CD14-positive monocyte (primary cell): ENCODE results near the gene CYP4F8. TPM values are rescaled to one million over a fixed set of nuclear protein-coding genes. Genes with fewer than 3 reads are reported as not detected.

Experiments
- DNase-seq, 3 donors: peaks; one replicate each; pipeline ENCODE4 v3.0.0-alpha.2; 2011 to 2022
- H2AFZ ChIP-seq: 2 replicates; pipeline ENCODE4 v1.6.0; 2012; ENCODE audit warnings: mild to moderate bottlenecking, low read depth, low read length, inconsistent platforms; ENCODE audit not compliant: insufficient read depth, poor library complexity, severe bottlenecking
- H3K27ac ChIP-seq, 2 donors: 1 replicate in 1 of 2; 2 replicates in 1 of 2; pipeline ENCODE4 v1.5.1; 2012 to 2013; ENCODE audit warnings: low read length in 2 of 2, control low read depth in 1 of 2, inconsistent platforms in 1 of 2, low read depth in 1 of 2, mild to moderate bottlenecking in 1 of 2
- H3K27me3 ChIP-seq, 2 donors: one replicate each; pipeline versions ENCODE4 v1.6.0 to v1.6.1; 2011 to 2013; ENCODE audit warnings: low read length in 2 of 2; ENCODE audit not compliant: control insufficient read depth in 2 of 2, insufficient read depth in 2 of 2
- H3K36me3 ChIP-seq, 2 donors: replicated peaks in 1 of 2; 1 replicate in 1 of 2; 2 replicates in 1 of 2; pipeline versions ENCODE4 v1.5.1 to v1.6.1; 2012 to 2013; ENCODE audit warnings: low read length in 2 of 2, control low read depth in 1 of 2, inconsistent platforms in 1 of 2, mild to moderate bottlenecking in 1 of 2; ENCODE audit not compliant: insufficient read depth in 2 of 2, control insufficient read depth in 1 of 2
- H3K4me1 ChIP-seq, 2 donors: 1 replicate in 1 of 2; 2 replicates in 1 of 2; pipeline versions ENCODE4 v1.5.1 to v1.6.1; 2012 to 2013; ENCODE audit warnings: low read length in 2 of 2, control low read depth in 1 of 2, inconsistent platforms in 1 of 2, mild to moderate bottlenecking in 1 of 2, moderate library complexity in 1 of 2; ENCODE audit not compliant: insufficient read depth in 2 of 2, control insufficient read depth in 1 of 2
- H3K4me2 ChIP-seq: replicated peaks from 2 replicates; pipeline ENCODE3; 2012; ENCODE audit warnings: low read length, moderate library complexity, mild to moderate bottlenecking; ENCODE audit not compliant: poor library complexity, severe bottlenecking; ENCODE audit errors: extremely low read depth
- H3K4me3 ChIP-seq, 3 experiments: fragments of 200-600 bp in 1 of 3; sonication (generic) in 1 of 3; replicated peaks in 1 of 3; 1 replicate in 2 of 3; 2 replicates in 1 of 3; pipeline ENCODE4 v1.5.1; 2011 to 2013; ENCODE audit warnings: low read length in 3 of 3, mild to moderate bottlenecking in 3 of 3, control low read depth in 2 of 3, low read depth in 2 of 3, inconsistent platforms in 1 of 3, moderate library complexity in 1 of 3
- H3K79me2 ChIP-seq: 2 replicates; pipeline ENCODE4 v1.6.0; 2012; ENCODE audit warnings: mild to moderate bottlenecking, control low read depth, inconsistent platforms, low read length, moderate library complexity; ENCODE audit not compliant: insufficient read depth
- H3K9ac ChIP-seq: 2 replicates; pipeline ENCODE4 v1.6.0; 2017; ENCODE audit warnings: low read length, mild to moderate bottlenecking; ENCODE audit not compliant: insufficient read depth, poor library complexity, severe bottlenecking
- H3K9me3 ChIP-seq, 2 donors: replicated peaks in 1 of 2; 1 replicate in 1 of 2; 2 replicates in 1 of 2; pipeline versions ENCODE4 v1.5.1 to v1.6.1; 2012 to 2013; ENCODE audit warnings: low read length in 2 of 2, control low read depth in 1 of 2; ENCODE audit not compliant: control insufficient read depth in 1 of 2, insufficient read depth in 1 of 2
- H4K20me1 ChIP-seq: 2 replicates; pipeline ENCODE4 v1.6.0; 2012; ENCODE audit warnings: mild to moderate bottlenecking, low read length, control low read depth, moderate library complexity; ENCODE audit not compliant: insufficient read depth
- H3K27ac Mint-ChIP-seq, 7 donors: one replicate each; pipeline ENCODE4 v1.8.0; 2020; ENCODE audit warnings: mild to moderate bottlenecking in 7 of 7, mixed read lengths in 7 of 7, moderate library complexity in 6 of 7, inconsistent platforms in 2 of 7
- H3K27me3 Mint-ChIP-seq, 3 donors: one replicate each; pipeline ENCODE4 v1.8.0; 2021 to 2022; ENCODE audit warnings: low read depth in 3 of 3, mild to moderate bottlenecking in 3 of 3, mixed read lengths in 3 of 3, moderate library complexity in 3 of 3, inconsistent platforms in 1 of 3
- H3K36me3 Mint-ChIP-seq, 2 donors: one replicate each; pipeline ENCODE4 v1.8.0; 2020; ENCODE audit warnings: mixed read lengths in 2 of 2, inconsistent platforms in 1 of 2, mild to moderate bottlenecking in 1 of 2
- H3K4me1 Mint-ChIP-seq: one replicate; pipeline ENCODE4 v1.8.0; 2020; ENCODE audit warnings: mild to moderate bottlenecking, mixed read lengths
- H3K4me3 Mint-ChIP-seq, 2 donors: one replicate each; pipeline ENCODE4 v1.8.0; 2020; ENCODE audit warnings: mild to moderate bottlenecking in 2 of 2, mixed read lengths in 2 of 2, moderate library complexity in 1 of 2
- H3K9me3 Mint-ChIP-seq, 7 donors: one replicate each; pipeline ENCODE4 v1.8.0; 2020 to 2022; ENCODE audit warnings: mixed read lengths in 7 of 7, mild to moderate bottlenecking in 6 of 7, moderate library complexity in 6 of 7, inconsistent platforms in 2 of 7
- CTCF ChIP-seq: fragments of 200-600 bp; IDR thresholded peaks from one replicate; pipeline ENCODE4 v1.8.0; 2022; ENCODE audit warnings: antibody characterized with exemption, mild to moderate bottlenecking
- WGBS: methylation state at CpG from one replicate; pipeline ENCODE4 v1.1.5; 2013; ENCODE audit warnings: missing lambda C conversion rate; ENCODE audit not compliant: insufficient coverage; 5-methylcytosine and 5-hydroxymethylcytosine counted together
- intact Hi-C, 2 donors: fragments of 100-400 bp; cut with micrococcal nuclease; formaldehyde crosslinking; loops; one replicate each; pipeline versions ENCODE4 v1.15.0 to v1.15.1; 2023
- polyA plus RNA-seq, 3 donors: library from polyadenylated mRNA; depleted of rRNA in 1 of 3; unstranded in 2 of 3; stranded (reverse) in 1 of 3; fragments of 300-500 nt in 2 of 3; fragments of >200 nt in 1 of 3; fragmentation: Illumina TruSeq in 2 of 3; gene quantifications; 1 replicate in 2 of 3; 2 replicates in 1 of 3; pipeline ENCODE4 v1.2.3, GENCODE V29; 2012 to 2021

Gene CYP4F8
- polyA plus RNA-seq, 3 donors, result not detected

DNA sequence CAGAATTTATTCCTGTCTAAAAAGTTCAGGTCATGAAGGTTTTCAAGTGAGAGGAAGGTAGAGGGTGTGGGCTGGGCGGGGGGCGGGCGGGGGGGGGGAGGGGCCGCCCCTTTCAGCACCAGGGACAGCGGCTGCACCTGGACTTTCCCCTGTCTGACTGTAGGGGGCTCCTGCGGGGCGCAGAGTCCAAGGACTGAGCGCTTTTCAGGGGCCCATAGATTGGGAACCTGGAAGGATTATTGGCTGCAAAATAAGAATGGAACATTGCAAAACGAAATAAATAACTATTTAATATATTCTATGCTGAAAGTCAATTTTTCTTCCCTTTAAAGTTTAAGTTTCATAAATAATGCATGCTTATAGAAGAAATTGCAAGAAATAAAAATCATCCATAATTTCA is 16.8 kb downstream of the CYP4F8 start:
- H3K79me2 ChIP-seq, result no peaks in the 10 kb centered on the region
- H3K4me3 ChIP-seq, result no peak overlapping the region
- H4K20me1 ChIP-seq, result no peaks in the 10 kb centered on the region
- Mint-ChIP-seq H3K4me1 (peaks cover 44% of the 10 kb centered on the region), H3K4me3 (no peak overlapping the region), H3K27ac (no peak overlapping the region), H3K9me3 (peaks cover 0 to 2% (median 0%) of the 10 kb centered on the region in 7 donors), H3K27me3 (peaks cover 0 to 7% (median 4%) of the 10 kb centered on the region in 3 donors), H3K36me3 (no peaks in the 10 kb centered on the region)
- DNase-seq, result no peak
- no peaks in the 10 kb centered on the region for H3K27me3 ChIP-seq
- peaks cover 34 to 37% of the 10 kb centered on the region in 2 donors for H3K4me1 ChIP-seq
- no peak overlapping the region for H3K9ac ChIP-seq
- no peak overlapping the region for H2AFZ ChIP-seq
- WGBS, result no CpG with 5 or more reads among the region's 9 CpGs
- peak; percentile 59 for TF ChIP-seq CTCF
- intact Hi-C loops, result loop anchor here in 1 of 2 donors (5.0 kb wide), 1 partner anchor 235 kb away; no protein-coding TSS in a partner anchor
- no peak overlapping the region for H3K4me2 ChIP-seq
- H3K9me3 ChIP-seq, result no peaks in the 10 kb centered on the region
- H3K36me3 ChIP-seq, result no peaks in the 10 kb centered on the region
- H3K27ac ChIP-seq, result no peak overlapping the region

DNA sequence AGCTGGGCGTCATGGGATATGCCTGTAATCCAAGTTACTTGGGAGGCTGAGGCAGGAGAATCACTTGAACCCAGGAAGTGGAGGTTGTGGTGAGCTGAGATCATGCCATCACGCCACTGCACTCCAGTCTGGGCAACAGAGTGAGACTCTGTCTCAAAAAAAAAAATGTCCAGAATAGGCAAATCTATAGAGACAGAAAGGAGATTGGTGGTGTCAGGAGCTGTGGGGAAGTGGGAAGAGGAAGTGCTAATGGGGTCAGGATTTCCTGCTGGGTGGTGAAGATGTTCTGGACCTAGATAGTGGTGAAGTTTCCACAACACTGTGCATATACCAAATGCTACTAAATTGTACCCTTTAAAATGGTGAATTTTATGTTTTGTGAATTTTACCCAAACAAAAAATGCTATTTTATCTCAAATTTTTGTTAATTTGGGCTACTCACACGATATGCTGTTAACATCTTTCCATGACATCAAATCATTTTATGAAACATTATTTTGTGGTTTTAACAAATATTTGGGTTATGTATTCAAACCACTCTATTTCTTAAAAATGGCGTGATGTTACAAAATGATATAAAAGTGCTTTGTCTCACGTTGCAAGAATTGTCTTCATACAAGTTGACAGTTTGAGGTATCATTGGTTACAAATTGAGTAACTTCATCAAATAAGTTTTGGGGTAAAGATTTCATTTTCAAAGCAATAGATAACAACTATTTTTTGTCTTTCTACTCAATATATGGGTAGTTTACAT is 18.2 kb downstream of the CYP4F8 start:
- Mint-ChIP-seq H3K27me3 (peaks cover 0 to 5% (median 0%) of the 10 kb centered on the region in 3 donors), H3K4me3 (peak overlapping the region in 1 of 2 donors; percentile 62), H3K9me3 (peaks cover 0 to under 1% (median 0%) of the 10 kb centered on the region in 7 donors)

More for the DNA sequence above, 18.2 kb downstream of the CYP4F8 start:
- peak; percentile 29 to 61 (median 52) for DNase-seq
- Histone ChIP-seq H3K79me2 (no peaks in the 10 kb centered on the region), H3K9ac (no peak overlapping the region), H4K20me1 (no peaks in the 10 kb centered on the region), H3K4me1 (peaks cover 34 to 37% of the 10 kb centered on the region in 2 donors), H3K4me2 (peak overlapping the region; percentile 38), H3K4me3 (peak overlapping the region in 1 of 3 experiments; percentile 26), H3K27me3 (no peaks in the 10 kb centered on the region), H3K9me3 (no peaks in the 10 kb centered on the region), H3K36me3 (no peaks in the 10 kb centered on the region), H2AFZ (no peak overlapping the region), H3K27ac (peak overlapping the region in 1 of 2 donors; percentile 28)
- Mint-ChIP-seq H3K4me1 (peaks cover 44% of the 10 kb centered on the region), H3K27ac (peak overlapping the region; percentile 46 to 88 (median 78)), H3K36me3 (no peaks in the 10 kb centered on the region)
- WGBS, result 10% methylated on average over 2 of the region's 5 CpGs
- TF ChIP-seq CTCF, result no peak
- intact Hi-C loops, result loop anchor here in 1 of 2 donors (5.0 kb wide), 1 partner anchor 234 kb away; no protein-coding TSS in a partner anchor
